Ovary (tissue), 3 donors: Measurements from ENCODE around the gene SLC9A7.

Experiments
- EP300 ChIP-seq: sonication (generic); formaldehyde crosslinking; IDR thresholded peaks from one replicate; pipeline ENCODE4 v1.6.1; 2017; ENCODE audit warnings: antibody characterized with exemption
- POLR2A ChIP-seq: fragments of 450-650 bp; IDR thresholded peaks from one replicate; pipeline ENCODE4 v1.6.1; 2017; ENCODE audit warnings: antibody characterized with exemption, mild to moderate bottlenecking, moderate library complexity
- TF ChIP-seq, protein P1 (sequence below), 3 donors: fragments of 450-650 bp in 2 of 3; fragments of 200-600 bp in 1 of 3; IDR thresholded peaks; one replicate each; pipeline versions ENCODE4 v1.5.1 to v1.8.0; 2016 to 2022; ENCODE audit warnings: antibody characterized with exemption in 3 of 3, mild to moderate bottlenecking in 1 of 3
- donor health status: DM: no; HTN: no; CAD: no.

DNA sequence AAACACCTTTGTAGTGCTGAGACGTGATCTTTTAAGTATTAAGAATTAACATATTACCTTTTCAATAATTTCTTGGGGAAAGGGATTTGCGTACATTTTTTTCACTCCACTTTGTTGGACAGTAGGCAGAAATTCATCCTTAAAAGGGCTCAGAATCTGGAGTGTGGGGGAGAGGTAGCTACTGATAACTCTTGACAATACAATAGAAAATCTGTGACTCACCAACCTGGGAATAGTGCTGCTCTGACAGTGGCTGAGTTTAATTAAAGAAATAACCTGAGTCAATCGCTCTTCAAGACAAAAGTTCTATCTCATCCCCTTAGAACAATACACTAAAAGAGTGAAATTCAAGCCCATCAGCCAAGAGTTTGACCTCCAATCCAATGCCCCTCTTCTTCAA is 60.2 kb downstream of the SLC9A7 start:
- TF ChIP-seq, protein P1, sequence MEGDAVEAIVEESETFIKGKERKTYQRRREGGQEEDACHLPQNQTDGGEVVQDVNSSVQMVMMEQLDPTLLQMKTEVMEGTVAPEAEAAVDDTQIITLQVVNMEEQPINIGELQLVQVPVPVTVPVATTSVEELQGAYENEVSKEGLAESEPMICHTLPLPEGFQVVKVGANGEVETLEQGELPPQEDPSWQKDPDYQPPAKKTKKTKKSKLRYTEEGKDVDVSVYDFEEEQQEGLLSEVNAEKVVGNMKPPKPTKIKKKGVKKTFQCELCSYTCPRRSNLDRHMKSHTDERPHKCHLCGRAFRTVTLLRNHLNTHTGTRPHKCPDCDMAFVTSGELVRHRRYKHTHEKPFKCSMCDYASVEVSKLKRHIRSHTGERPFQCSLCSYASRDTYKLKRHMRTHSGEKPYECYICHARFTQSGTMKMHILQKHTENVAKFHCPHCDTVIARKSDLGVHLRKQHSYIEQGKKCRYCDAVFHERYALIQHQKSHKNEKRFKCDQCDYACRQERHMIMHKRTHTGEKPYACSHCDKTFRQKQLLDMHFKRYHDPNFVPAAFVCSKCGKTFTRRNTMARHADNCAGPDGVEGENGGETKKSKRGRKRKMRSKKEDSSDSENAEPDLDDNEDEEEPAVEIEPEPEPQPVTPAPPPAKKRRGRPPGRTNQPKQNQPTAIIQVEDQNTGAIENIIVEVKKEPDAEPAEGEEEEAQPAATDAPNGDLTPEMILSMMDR (IDR thresholded peaks at IDR 0.05): no peak
- TF ChIP-seq EP300: no peak
- TF ChIP-seq POLR2A: no peak
